ENCODE measurements around the gene RHOT2. TPM values are rescaled to one million over a fixed set of nuclear protein-coding genes. Genes with fewer than 3 reads are reported as not detected.

The RHOT2 gene
- total and polyA plus RNA-seq, 10 of the 15 experiments (the other 5 are each of a cell fraction or from before 2014, with no cell fraction given) = 3.7 to 174 (median 69.8) TPM

GRCh38 chr16:636206-637080 lies 31.5 kb upstream of the RHOT2 start, which contains the start of gene METTL26 (continued):
- TF ChIP-seq, protein P1, sequence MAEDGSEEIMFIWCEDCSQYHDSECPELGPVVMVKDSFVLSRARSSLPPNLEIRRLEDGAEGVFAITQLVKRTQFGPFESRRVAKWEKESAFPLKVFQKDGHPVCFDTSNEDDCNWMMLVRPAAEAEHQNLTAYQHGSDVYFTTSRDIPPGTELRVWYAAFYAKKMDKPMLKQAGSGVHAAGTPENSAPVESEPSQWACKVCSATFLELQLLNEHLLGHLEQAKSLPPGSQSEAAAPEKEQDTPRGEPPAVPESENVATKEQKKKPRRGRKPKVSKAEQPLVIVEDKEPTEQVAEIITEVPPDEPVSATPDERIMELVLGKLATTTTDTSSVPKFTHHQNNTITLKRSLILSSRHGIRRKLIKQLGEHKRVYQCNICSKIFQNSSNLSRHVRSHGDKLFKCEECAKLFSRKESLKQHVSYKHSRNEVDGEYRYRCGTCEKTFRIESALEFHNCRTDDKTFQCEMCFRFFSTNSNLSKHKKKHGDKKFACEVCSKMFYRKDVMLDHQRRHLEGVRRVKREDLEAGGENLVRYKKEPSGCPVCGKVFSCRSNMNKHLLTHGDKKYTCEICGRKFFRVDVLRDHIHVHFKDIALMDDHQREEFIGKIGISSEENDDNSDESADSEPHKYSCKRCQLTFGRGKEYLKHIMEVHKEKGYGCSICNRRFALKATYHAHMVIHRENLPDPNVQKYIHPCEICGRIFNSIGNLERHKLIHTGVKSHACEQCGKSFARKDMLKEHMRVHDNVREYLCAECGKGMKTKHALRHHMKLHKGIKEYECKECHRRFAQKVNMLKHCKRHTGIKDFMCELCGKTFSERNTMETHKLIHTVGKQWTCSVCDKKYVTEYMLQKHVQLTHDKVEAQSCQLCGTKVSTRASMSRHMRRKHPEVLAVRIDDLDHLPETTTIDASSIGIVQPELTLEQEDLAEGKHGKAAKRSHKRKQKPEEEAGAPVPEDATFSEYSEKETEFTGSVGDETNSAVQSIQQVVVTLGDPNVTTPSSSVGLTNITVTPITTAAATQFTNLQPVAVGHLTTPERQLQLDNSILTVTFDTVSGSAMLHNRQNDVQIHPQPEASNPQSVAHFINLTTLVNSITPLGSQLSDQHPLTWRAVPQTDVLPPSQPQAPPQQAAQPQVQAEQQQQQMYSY (CRISPR knock-in tag; IDR thresholded peaks at IDR 0.05) = no peak
- TF ChIP-seq CREM (IDR thresholded peaks at IDR 0.05; ENCODE audit: low read depth) = peak; percentile 78
- no peak for TF ChIP-seq ZNF217 (IDR thresholded peaks at IDR 0.05)
- TF ChIP-seq ZNF207 (IDR thresholded peaks at IDR 0.05; ENCODE audit: borderline replicate concordance) = peak; percentile 94; the same call in 1 of the 2 replicates
- TF ChIP-seq, protein P2, sequence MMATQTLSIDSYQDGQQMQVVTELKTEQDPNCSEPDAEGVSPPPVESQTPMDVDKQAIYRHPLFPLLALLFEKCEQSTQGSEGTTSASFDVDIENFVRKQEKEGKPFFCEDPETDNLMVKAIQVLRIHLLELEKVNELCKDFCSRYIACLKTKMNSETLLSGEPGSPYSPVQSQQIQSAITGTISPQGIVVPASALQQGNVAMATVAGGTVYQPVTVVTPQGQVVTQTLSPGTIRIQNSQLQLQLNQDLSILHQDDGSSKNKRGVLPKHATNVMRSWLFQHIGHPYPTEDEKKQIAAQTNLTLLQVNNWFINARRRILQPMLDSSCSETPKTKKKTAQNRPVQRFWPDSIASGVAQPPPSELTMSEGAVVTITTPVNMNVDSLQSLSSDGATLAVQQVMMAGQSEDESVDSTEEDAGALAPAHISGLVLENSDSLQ (IDR thresholded peaks at IDR 0.05) = peak; percentile 47; the same call in 1 of the 2 replicates
- TF ChIP-seq RFX5 (IDR thresholded peaks at IDR 0.05; ENCODE audit: low read depth, low read length) = no peak
- no peak for TF ChIP-seq KLF5 (IDR thresholded peaks at IDR 0.05; ENCODE audit: partially characterized antibody)
- TF ChIP-seq RAD51 (IDR thresholded peaks at IDR 0.05) = no peak
- TF ChIP-seq DPF2 (IDR thresholded peaks at IDR 0.05) = peak; percentile 69
- TF ChIP-seq SREBF2 (IDR thresholded peaks at IDR 0.05; ENCODE audit: low read length) = peak; percentile 96
- TF ChIP-seq TAF1 (IDR thresholded peaks at IDR 0.05; ENCODE audit: borderline replicate concordance, low read depth, low read length) = 0 out of 2 replicates have a peak, but pooled peaks have one; percentile 30
- peak; percentile 100 for TF ChIP-seq ZNF24 (IDR thresholded peaks at IDR 0.05)
- TF ChIP-seq MXI1 (IDR thresholded peaks at IDR 0.05; ENCODE audit: low read depth, low read length) = peak; percentile 90
- peak; percentile 27 for TF ChIP-seq SREBF1 (IDR thresholded peaks at IDR 0.05; ENCODE audit: low read length)
- no peak for TF ChIP-seq ATF2 (IDR thresholded peaks at IDR 0.05; ENCODE audit: low read length)
- TF ChIP-seq TBL1XR1 (IDR thresholded peaks at IDR 0.05; ENCODE audit: low read depth, low read length) = peak; percentile 80
- no peak for TF ChIP-seq ZBED1 (IDR thresholded peaks at IDR 0.05; ENCODE audit: borderline replicate concordance)
- TF ChIP-seq PML (IDR thresholded peaks at IDR 0.05; ENCODE audit: low read length) = peak; percentile 76; the same call in 1 of the 2 replicates
- peak; percentile 14; the same call in 1 of the 2 replicates for TF ChIP-seq GATAD2B (conservative IDR thresholded peaks at IDR 0.05; ENCODE audit: low read depth)
- TF ChIP-seq, protein P3, sequence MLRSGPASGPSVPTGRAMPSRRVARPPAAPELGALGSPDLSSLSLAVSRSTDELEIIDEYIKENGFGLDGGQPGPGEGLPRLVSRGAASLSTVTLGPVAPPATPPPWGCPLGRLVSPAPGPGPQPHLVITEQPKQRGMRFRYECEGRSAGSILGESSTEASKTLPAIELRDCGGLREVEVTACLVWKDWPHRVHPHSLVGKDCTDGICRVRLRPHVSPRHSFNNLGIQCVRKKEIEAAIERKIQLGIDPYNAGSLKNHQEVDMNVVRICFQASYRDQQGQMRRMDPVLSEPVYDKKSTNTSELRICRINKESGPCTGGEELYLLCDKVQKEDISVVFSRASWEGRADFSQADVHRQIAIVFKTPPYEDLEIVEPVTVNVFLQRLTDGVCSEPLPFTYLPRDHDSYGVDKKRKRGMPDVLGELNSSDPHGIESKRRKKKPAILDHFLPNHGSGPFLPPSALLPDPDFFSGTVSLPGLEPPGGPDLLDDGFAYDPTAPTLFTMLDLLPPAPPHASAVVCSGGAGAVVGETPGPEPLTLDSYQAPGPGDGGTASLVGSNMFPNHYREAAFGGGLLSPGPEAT (IDR thresholded peaks at IDR 0.05; ENCODE audit: low read depth) = peak; percentile 96
- TF ChIP-seq NFYB (IDR thresholded peaks at IDR 0.05; ENCODE audit: insufficient read depth, low read depth, low read length) = no peak
- peak; percentile 64; the same call in 1 of the 2 replicates for TF ChIP-seq CBFB (IDR thresholded peaks at IDR 0.05; ENCODE audit: low read depth)

All from GM12878 (cell line).